Left renal pelvis (tissue), 4 donors: ENCODE results near the gene ITGB5. TPM values are rescaled to one million over a fixed set of nuclear protein-coding genes. Genes with fewer than 3 reads are reported as not detected.

ENCODE experiments used
- DNase-seq, 4 donors: peaks; one replicate each; pipeline ENCODE4 v3.0.0-alpha.2; 2013; ENCODE audit warnings: low read depth in 4 of 4, low spot score in 3 of 4
- polyA plus RNA-seq, 4 donors: library from polyadenylated mRNA; unstranded; fragments of 120-200 nt; gene quantifications; one replicate each; pipeline ENCODE4 v1.2.1, GENCODE V29; 2013; ENCODE audit not compliant: insufficient read length in 4 of 4

Gene ITGB5
- polyA plus RNA-seq, 4 donors, result 63.8 to 101 (median 91.5) TPM

GRCh38 chr3:124821356-124821755 is 65.8 kb downstream of the ITGB5 start:
- DNase-seq, result no peak

- DNase-seq, result no peak
Observed at GRCh38 chr3:124818398-124819091, 68.6 kb downstream of the ITGB5 start.

GRCh38 chr3:124817079-124817478 is 70.1 kb downstream of the ITGB5 start:
- no peak for DNase-seq

- DNase-seq, result no peak
Observed at GRCh38 chr3:124816206-124816605, 71.0 kb downstream of the ITGB5 start.

- no peak for DNase-seq
Observed at GRCh38 chr3:124815781-124816180, 71.4 kb downstream of the ITGB5 start.

- no peak for DNase-seq
Observed at GRCh38 chr3:124814620-124815421, 72.3 kb downstream of the ITGB5 start.

GRCh38 chr3:124813541-124813940 is 73.6 kb downstream of the ITGB5 start:
- no peak for DNase-seq

DNA sequence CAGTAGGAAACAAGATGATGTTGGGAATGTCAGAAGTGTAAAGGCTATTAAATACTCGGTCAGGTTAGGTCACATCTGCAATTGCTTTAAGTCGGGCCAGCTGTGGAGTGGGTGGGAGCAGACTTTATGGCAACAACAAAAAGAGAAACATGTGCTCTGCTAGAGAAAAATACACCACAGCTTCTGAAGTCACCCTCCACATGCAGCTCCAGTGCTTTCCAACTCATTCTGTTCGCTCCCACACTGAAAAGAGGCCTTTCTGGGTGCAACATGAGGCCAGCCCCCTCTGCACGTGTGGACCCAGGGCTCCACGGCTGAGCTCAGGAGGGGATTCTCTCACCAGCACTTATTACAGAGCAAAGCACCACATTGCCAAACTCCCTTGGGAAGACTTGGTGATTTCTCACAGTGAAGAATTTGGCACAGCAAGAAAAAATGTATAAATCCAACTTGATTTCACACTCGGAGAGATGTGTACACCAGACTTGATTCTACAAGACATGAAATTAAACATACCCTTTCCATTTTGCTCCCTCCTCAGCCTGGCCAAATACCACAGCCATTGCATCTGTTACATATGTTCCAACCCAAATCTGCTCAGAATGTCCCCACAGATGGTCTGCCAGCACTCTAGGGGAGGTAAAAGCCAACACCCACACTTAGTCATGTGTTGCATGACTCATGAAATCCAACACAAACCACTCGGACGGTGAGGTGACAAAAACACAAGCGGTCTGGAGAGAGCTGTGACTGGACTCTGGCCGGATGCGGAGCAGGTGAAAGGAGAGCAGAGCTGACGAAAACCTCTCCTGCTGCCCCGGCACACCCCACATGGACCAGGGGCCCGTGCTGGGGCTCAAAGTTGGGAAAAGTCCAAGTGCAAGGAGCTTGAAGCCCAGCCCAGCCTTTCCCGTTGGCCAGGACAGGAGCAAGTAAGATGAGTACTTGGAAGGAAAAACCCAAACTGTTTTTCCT is 74.6 kb downstream of the ITGB5 start:
- DNase-seq, result no peak

DNA sequence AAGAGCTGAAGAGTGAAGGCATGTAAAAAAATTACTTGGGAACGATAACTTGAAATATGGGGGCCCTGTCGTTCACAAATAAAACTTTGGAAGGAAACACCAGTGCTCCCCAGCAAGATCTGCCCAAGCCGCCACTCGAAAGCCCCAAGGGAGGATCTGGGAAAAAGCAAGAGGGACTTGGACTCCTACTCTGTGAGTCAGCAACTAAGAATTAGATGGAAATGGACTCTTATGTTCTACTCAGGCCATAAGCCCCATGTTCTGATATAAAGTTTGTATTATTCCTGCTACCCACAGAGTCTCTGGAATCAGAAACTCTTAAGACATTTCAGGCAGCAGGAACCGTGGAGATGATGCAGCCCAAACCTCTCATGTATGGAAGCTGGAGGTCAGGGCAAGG is 75.7 kb downstream of the ITGB5 start:
- DNase-seq, result no peak

DNA sequence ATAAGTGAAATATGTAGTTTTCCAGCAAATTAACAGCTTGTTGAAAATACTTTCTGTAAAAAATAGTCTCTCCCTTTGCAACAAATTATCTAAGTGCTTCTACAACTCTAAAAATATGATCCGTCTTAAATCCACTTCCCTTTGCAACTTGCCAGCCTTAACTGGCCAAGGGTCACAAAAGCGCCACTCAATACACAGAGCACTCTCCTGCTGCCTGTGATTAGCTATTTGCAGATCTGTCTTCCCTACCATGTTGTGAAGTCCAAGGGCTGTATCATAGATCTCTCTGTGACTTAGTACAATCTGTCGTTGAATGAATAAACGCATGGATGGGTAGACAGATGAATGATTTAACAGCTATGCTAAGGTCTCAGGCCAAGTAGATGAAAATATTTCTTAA is 76.2 kb downstream of the ITGB5 start:
- no peak for DNase-seq

- DNase-seq, result no peak
Observed at GRCh38 chr3:124809039-124809438, 78.1 kb downstream of the ITGB5 start.

- no peak for DNase-seq
Observed at GRCh38 chr3:124805671-124806070, 81.5 kb downstream of the ITGB5 start.

- no peak for DNase-seq
Observed at GRCh38 chr3:124804875-124805274, 82.3 kb downstream of the ITGB5 start.

DNA sequence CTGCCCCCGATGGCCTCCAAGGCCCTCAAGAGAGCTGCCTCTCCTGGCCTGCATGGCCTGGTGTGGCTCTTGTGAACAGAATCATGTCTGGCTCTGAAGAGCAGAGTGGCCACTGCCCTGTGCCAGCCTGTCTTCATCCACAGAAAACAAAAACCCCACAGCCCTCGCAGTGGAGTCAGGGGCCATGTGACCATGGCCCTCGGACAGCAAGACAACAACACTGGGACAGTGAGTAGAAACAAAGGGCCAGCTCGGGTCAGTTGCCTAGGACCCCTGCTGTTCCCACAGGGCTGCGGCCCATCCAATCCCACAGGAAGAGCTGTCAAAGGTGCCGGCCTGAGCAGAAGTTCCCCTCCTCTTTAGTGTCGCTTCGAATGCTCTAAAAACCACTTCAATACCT is 84.5 kb downstream of the ITGB5 start:
- DNase-seq, result no peak

GRCh38 chr3:124802061-124802698 is 85.0 kb downstream of the ITGB5 start:
- no peak for DNase-seq

DNA sequence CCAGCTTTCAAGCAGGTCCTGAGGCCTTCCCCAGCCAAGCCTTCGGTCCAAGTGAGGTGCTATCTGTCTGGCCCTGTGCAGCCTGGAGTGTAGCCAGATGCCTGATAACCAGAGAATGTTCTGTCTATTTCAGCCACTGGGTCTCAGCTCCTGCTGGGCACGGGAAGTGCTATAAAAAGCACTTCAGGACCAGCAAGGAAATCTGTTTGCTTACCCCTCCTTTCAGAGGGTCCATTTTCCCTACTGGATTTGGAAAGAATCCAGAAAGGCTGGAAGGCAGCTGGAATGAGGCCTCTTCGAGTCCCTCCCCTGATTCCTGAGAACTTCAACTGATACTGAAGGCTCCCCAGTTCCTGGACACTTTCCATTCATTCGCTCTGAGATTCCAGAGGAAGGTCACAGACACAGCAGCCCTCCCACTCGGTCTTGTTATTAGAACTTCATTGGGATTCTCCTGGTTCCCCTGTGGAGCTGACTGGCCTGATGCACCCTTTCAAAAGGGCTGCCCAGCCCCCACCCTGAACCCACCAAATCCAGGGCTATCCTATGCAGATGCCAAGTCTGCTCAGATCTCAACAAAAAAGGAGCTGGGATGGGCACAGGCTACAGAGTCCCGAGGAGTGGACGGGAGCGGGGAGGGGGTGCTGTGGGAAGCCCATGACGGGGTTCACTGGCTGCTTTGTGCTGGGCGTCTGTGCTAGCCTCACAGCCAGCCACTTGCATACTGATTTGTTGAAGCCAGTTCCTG is 86.5 kb downstream of the ITGB5 start:
- DNase-seq, result no peak

GRCh38 chr3:124800076-124800475 is 87.1 kb downstream of the ITGB5 start:
- DNase-seq, result no peak

DNA sequence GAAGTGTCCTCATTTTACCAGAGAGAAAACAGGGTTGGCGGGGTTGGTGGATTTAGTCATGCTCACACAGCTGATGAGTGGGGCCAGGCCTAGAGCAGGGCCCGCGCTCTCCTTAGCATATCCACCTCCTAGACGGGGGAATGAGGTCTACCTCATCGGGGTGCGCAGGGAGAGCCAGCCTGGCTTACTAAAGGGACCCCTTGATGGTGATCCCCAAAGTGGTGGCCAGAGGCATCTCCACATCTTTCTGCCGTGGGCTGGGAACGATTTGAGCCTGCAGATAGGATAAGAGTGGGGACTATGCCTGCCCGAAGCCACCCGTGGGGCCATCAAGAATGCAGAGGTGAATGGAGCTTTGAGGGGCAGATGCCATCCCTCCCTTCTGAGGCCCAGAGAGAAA is 87.5 kb downstream of the ITGB5 start:
- no peak for DNase-seq

DNA sequence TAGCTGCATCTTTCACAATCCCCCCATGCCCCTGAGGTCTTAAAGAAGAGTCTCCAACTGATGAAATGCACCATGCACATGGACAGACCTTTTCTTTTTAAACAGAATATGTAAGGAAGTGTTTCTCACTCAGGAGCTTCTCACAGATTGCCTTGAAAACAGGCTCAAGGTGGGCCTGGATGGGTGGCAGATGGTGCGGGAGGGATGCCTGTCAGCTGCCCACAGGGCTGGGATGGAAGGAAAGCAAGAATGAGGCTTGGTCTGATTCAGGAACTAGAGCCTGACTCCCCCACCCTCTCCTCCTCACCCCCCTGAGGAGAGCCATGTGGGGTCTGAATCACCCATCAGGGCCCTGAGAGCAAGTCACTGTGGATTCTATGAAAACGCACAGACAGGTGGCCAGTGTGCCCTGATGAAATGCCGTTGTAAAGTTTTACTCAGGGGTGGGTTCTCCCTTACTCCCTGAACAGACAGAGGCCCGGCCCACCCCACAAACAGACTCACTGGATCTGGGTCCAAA is 89.7 kb downstream of the ITGB5 start:
- no peak for DNase-seq

DNA sequence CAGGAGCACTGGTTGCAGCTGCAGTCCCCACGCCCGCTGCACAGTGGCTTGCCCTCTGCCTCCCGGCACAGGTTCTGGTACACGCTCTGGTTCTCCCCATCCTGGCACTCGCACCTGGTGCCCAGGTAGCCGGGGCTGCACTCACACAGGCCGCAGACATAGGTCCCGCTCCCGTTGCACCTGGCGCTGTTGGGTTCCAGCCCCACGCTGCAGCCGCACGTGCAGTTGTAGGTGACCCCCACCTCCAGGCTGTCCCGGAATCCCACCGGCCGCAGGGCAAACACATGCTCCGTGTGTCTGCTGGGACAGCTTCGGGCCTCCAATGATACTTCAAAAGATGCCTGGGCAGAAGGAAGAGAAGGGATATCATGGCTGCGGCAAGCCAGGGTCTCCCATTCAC is 90.7 kb downstream of the ITGB5 start:
- DNase-seq, result no peak
